Large intestine (tissue), 3 donors: ENCODE data around the gene TFAP2E. TPM values are rescaled to one million over a fixed set of nuclear protein-coding genes. Genes with fewer than 3 reads are reported as not detected.

Source experiments
- DNase-seq, 2 donors: peaks; one replicate each; pipeline versions ENCODE4 v3.0.0 to v3.0.0-alpha.2; 2013
- H3K27ac ChIP-seq: one replicate; pipeline ENCODE4 v1.5.1; 2013; ENCODE audit warnings: low read length
- H3K27me3 ChIP-seq: 2 replicates; pipeline ENCODE4 v1.6.1; 2013; ENCODE audit warnings: low read length; ENCODE audit not compliant: control insufficient read depth, insufficient read depth
- H3K36me3 ChIP-seq: 2 replicates; pipeline ENCODE4 v1.6.1; 2013; ENCODE audit warnings: low read length; ENCODE audit not compliant: control insufficient read depth, insufficient read depth
- H3K4me1 ChIP-seq: one replicate; pipeline ENCODE4 v1.6.1; 2013; ENCODE audit warnings: low read length; ENCODE audit not compliant: control insufficient read depth, insufficient read depth
- H3K4me3 ChIP-seq: one replicate; pipeline ENCODE4 v1.5.1; 2013; ENCODE audit warnings: low read length
- H3K9me3 ChIP-seq: one replicate; pipeline ENCODE4 v1.6.1; 2013; ENCODE audit warnings: mild to moderate bottlenecking, low read depth, low read length, moderate library complexity; ENCODE audit not compliant: control insufficient read depth
- WGBS: methylation state at CpG from one replicate; pipeline ENCODE4 v1.1.5; 2013; ENCODE audit warnings: low lambda C conversion rate; ENCODE audit not compliant: insufficient coverage; 5-methylcytosine and 5-hydroxymethylcytosine counted together
- polyA plus RNA-seq: library from polyadenylated mRNA; unstranded; fragments of 120-200 nt; gene quantifications from one replicate; pipeline ENCODE4 v1.2.1, GENCODE V29; 2013

The TFAP2E gene
- polyA plus RNA-seq, 1 donor: 1.9 TPM

DNA sequence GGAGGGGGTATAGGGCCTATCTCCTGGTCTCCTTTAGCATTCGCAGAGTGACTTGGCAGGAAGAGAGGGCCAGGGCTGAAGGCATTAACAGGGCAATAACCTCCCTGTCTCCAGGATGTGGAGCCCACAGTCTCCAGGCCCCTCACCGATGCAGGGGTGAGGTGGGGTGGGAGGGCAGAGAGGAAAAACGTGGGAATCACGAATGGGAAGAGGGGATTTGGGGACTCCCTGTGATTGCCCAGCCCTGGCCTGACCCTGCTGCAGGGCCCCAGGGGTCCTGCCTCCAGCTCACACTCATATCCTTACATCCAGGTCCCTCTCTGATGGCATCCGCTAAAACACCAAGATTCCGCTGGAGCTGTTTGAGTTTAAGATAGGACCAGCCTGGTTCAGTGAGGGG is 14.6 kb downstream of the TFAP2E start:
- no peaks in the 10 kb centered on the region for H3K36me3 ChIP-seq
- no peak overlapping the region for H3K27ac ChIP-seq
- H3K9me3 ChIP-seq: no peaks in the 10 kb centered on the region
- no peaks in the 10 kb centered on the region for H3K27me3 ChIP-seq
- no peak for DNase-seq
- H3K4me3 ChIP-seq: no peak overlapping the region
- peaks cover 4% of the 10 kb centered on the region for H3K4me1 ChIP-seq
- WGBS: no CpG with 5 or more reads among the region's 6 CpGs

DNA sequence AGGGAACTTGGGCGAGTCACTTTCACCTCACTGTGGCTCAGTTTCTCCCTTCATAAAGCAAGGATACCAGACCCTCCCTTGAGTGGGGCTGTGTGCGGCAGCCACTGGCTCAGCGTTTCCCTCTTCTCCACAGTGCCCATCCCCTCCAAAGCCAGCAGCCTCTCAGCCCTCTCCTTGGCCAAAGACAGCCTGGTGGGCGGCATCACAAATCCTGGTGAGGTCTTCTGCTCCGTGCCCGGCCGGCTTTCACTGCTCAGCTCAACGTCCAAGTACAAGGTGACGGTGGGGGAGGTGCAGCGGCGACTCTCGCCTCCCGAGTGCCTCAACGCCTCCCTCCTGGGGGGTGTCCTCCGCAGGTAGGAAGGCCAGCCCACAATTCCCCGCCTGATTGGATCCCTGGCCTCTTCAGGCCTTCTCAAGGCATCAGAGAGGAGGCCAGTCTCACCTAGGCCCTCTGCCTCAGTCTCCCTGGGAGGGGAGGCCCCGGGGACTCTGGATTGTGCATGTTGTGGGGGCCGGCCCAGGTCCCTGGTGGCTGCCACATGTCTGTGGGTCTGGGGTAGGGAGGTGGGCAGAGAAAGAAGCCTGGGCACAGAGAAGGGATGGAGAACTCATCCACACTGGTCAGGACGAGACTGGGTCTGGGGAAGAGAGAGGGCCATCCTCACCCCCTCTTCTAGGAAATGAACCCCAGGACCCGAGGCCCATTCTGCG is 15.2 kb downstream of the TFAP2E start:
- Histone ChIP-seq H3K27me3 (no peaks in the 10 kb centered on the region), H3K4me1 (peaks cover 9% of the 10 kb centered on the region), H3K27ac (no peak overlapping the region), H3K9me3 (no peaks in the 10 kb centered on the region), H3K4me3 (no peak overlapping the region), H3K36me3 (no peaks in the 10 kb centered on the region)
- no peak for DNase-seq
- no CpG with 5 or more reads among the region's 21 CpGs for WGBS

DNA sequence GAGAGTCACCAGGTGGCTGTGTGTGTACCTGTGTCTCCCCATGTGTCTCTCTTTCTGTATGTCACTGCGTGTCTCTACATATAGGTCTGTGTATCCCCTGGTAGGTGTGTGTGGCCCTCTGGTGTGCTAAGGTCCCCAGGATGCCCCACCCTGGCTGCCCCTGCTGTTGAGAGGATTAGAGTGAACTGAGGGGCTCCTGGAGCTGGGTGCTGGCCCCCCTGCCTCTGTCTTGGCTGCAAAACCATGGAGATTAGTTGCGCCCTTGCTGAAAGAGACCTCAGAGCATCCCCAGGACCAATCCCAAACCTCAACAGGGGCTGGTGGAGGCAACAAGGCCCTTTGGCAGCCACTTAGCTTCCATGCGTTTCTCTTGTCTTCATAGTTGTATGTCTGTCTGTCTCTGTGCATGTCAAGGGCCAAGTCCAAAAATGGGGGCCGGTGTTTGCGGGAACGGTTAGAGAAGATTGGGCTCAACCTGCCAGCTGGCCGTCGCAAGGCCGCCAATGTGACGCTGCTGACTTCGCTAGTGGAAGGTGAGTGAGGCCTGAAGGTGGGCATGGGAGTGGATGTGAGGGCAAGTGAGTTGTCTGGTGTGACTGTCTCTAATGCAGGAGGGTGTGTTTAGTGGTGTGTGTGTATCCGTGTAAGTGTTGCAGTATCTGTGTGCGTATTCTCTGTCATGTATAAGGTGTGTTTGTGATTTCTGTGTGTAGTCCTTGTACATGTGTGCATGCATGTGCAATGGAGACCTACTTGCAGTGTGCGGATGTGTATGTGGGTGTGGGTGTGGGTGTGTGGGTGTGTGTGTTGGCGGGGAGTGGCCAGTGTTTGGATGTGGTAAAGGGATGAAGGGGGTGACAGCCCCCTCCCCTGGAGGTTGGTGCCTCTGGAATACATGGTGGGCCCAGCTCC is 16.7 kb downstream of the TFAP2E start:
- Histone ChIP-seq H3K27ac (no peak overlapping the region), H3K4me1 (peaks cover 13% of the 10 kb centered on the region), H3K27me3 (no peaks in the 10 kb centered on the region), H3K36me3 (no peaks in the 10 kb centered on the region), H3K4me3 (no peak overlapping the region), H3K9me3 (no peaks in the 10 kb centered on the region)
- no CpG with 5 or more reads among the region's 15 CpGs for WGBS
- DNase-seq: no peak

DNA sequence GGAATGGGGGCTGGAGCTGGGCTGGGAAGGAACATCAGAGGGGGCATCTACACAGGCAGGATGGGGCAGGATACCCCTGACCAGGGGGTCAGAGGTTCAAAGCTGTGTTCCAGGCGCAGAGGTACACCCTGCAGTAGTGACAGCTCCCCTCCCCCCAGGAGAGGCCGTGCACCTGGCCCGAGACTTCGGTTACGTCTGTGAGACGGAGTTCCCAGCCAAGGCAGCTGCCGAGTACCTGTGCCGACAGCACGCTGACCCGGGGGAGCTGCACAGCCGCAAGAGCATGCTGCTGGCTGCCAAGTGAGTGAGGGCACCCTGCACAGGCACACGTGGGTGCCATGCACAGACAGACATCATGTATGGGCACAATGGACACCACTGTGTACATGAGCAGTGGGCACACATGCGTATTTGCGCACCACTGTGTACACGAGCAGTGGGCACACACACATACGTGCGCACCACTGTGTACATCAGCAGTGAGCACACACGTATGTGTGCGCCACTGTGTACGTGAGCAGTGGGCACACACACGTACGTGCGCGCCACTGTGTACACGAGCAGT is 17.4 kb downstream of the TFAP2E start:
- no peaks in the 10 kb centered on the region for H3K9me3 ChIP-seq
- H3K4me3 ChIP-seq: no peak overlapping the region
- H3K27ac ChIP-seq: no peak overlapping the region
- H3K4me1 ChIP-seq: peaks cover 13% of the 10 kb centered on the region
- WGBS: no CpG with 5 or more reads among the region's 25 CpGs
- no peaks in the 10 kb centered on the region for H3K27me3 ChIP-seq
- DNase-seq: no peak
- H3K36me3 ChIP-seq: no peaks in the 10 kb centered on the region

DNA sequence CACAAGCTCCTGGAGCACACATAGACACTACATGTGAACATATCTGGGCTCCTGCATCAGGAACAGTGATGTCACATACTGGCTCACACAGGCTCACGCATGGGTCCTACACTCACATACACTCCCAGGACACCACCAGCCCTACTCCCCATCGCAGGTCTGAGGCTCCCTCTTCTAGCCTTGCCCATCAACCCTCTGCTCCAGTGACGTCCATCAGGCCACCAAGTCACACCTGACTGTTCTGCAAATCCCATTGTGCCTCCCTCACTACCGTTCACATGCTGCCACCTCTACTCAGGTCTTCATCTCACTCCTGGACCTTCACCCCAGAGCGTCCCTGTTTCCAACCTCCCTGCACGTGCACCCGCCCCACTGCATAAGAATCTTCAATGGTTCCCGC is 18.1 kb downstream of the TFAP2E start:
- Histone ChIP-seq H3K36me3 (no peaks in the 10 kb centered on the region), H3K4me1 (peaks cover 13% of the 10 kb centered on the region), H3K27ac (no peak overlapping the region), H3K4me3 (no peak overlapping the region), H3K27me3 (no peaks in the 10 kb centered on the region), H3K9me3 (no peaks in the 10 kb centered on the region)
- DNase-seq: no peak
- 100% methylated on average over 1 of the region's 8 CpGs for WGBS

DNA sequence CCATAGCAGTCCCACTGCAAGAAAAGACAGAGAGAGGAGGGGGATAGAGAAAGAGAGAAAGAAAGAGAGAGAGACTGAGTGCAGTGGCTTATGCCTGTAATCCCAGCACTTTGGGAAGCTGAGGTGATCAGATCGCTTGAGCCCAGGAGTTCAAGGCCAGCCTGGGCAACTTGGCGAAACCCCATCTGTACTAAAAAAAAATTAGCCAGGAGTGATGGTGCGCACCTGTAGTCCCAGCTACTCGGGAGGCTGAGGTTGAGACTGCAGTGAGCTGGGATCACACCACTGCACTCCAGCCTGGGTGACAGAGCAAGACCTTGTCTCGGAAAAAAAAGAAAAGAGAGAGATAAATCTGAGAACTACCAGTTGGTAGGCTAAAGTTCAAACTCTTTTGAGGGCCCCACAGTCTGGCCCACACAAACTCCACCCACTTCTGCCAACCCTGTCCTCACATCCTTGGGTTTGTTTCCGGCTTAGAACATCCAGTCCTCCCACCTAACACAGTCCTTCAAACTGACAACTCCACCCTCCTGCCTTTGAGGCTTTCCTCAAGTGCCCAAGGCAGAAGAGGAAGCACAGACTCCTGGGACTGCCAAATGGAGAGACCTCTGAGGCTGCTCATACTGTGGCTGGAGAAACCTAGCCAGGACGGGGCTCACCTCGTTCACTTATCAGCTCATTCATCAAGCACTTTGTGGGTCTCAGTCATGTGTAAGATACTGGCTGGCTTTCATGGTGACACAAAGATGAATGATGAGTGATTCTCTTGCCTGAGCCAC is 20.1 kb downstream of the TFAP2E start:
- no peaks in the 10 kb centered on the region for H3K36me3 ChIP-seq
- no peaks in the 10 kb centered on the region for H3K9me3 ChIP-seq
- H3K4me1 ChIP-seq: peaks cover 13% of the 10 kb centered on the region
- H3K27ac ChIP-seq: peak overlapping the region; percentile 68
- WGBS: no CpG with 5 or more reads among the region's 8 CpGs
- no peak overlapping the region for H3K4me3 ChIP-seq
- no peaks in the 10 kb centered on the region for H3K27me3 ChIP-seq
- peak; percentile 78 to 91 for DNase-seq

DNA sequence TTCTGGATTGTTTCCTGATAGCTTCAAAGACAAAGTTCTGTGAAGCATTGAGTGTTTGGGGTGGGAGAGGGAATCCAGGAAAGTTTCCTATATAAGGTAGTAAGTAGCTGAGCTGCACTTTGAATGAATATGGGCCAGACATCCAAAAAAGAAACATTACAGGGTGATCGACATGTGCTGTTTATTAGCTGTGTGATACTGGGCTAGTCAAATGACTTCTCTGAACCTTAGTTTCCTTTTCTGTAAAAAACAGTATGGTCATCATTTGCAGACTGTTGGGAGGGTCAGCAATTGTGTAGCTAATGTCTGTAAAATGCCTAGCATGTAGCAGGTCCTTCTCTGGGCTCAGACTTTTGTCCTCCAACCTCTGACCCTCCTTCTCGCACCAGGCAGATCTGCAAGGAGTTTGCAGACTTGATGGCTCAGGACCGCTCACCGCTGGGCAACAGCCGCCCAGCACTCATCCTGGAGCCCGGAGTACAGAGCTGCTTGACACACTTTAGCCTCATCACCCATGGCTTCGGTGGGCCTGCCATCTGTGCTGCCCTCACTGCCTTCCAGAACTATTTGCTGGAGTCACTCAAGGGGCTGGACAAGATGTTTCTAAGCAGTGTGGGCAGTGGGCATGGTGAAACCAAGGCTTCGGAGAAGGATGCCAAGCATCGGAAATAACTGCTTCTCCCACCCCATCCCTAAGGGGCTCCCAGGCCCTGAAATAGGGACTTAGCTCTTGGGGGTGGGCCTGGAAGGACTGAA is 21.1 kb downstream of the TFAP2E start:
- no peaks in the 10 kb centered on the region for H3K27me3 ChIP-seq
- WGBS: no CpG with 5 or more reads among the region's 9 CpGs
- H3K4me1 ChIP-seq: peaks cover 13% of the 10 kb centered on the region
- H3K9me3 ChIP-seq: no peaks in the 10 kb centered on the region
- no peak overlapping the region for H3K4me3 ChIP-seq
- no peak for DNase-seq
- no peak overlapping the region for H3K27ac ChIP-seq
- H3K36me3 ChIP-seq: no peaks in the 10 kb centered on the region

DNA sequence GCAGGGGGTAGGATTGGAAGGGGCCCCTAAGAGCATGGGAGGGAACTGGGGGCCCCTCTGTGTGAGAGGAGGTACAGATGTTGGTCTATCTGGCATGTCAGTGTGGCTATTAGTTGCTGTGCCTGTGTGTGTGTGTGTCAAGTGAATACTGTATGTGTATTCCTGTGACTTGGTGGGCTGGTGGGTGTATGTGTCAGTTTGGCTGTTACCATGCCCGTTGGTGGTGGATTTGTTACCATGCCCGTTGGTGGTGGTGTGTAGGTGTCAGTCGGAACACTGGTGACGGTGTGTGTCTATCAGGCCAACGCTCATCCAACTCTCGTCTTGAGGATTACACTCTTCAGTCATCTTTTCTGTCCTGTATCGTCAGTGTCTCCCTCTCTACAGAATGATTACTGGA is 22.6 kb downstream of the TFAP2E start:
- DNase-seq: no peak
- H3K27ac ChIP-seq: no peak overlapping the region
- no CpG with 5 or more reads among the region's 7 CpGs for WGBS
- H3K4me3 ChIP-seq: no peak overlapping the region
- peaks cover 6% of the 10 kb centered on the region for H3K36me3 ChIP-seq
- no peaks in the 10 kb centered on the region for H3K27me3 ChIP-seq
- H3K9me3 ChIP-seq: no peaks in the 10 kb centered on the region
- peaks cover 13% of the 10 kb centered on the region for H3K4me1 ChIP-seq

DNA sequence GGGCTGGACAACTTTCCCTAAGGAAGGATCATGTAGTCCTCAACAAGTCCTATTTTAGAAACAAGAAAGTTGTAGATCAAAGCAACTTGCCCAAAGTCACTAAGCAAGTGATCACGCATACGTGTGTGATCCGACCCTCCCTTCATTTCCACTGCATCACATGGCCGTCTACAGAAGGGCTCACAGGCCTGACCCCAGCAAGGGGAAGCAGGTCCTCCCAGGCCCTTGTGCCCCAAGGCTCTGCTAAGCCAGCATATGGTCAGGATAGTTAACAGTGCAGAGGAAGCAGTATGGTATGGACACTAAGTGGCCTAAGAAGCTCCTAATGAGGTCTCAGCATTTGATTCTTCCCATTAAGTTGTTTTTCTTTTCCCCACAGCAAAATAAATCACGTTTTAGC is 24.8 kb downstream of the TFAP2E start:
- H3K9me3 ChIP-seq: no peaks in the 10 kb centered on the region
- no peak for DNase-seq
- peaks cover 17% of the 10 kb centered on the region for H3K36me3 ChIP-seq
- peaks cover 8% of the 10 kb centered on the region for H3K4me1 ChIP-seq
- WGBS: no CpG with 5 or more reads among the region's 5 CpGs
- H3K4me3 ChIP-seq: no peak overlapping the region
- no peaks in the 10 kb centered on the region for H3K27me3 ChIP-seq
- no peak overlapping the region for H3K27ac ChIP-seq
